SK-N-SH (cell line): Measurements from ENCODE around the gene SCARF2.

ENCODE experiments used
- CTCF ChIP-seq: fragments of 200-600 bp; sonication (generic); IDR thresholded peaks from 2 replicates; pipeline ENCODE4 v1.6.1; 2017; ENCODE audit warnings: antibody characterized with exemption, mild to moderate bottlenecking, moderate library complexity
- FOXJ3 ChIP-seq: sonication (generic); formaldehyde crosslinking; IDR thresholded peaks from 2 replicates; pipeline ENCODE4 v1.5.1; 2020; ENCODE audit warnings: mild to moderate bottlenecking, missing genetic modification reagents
- JUND ChIP-seq: IDR thresholded peaks from 2 replicates; pipeline ENCODE4 v1.4.0; 2012
- MXI1 ChIP-seq: IDR thresholded peaks from 2 replicates; pipeline ENCODE4 v1.6.1; 2012; ENCODE audit warnings: mild to moderate bottlenecking, low read depth, low read length, improper control_type of control experiment
- NFIC ChIP-seq: IDR thresholded peaks from 2 replicates; pipeline ENCODE4 v1.4.0; 2012; ENCODE audit warnings: borderline replicate concordance
- NRF1 ChIP-seq: IDR thresholded peaks from 2 replicates; pipeline ENCODE4 v1.6.1; 2012; ENCODE audit warnings: low read depth, mild to moderate bottlenecking, low read length
- POLR2AphosphoS5 ChIP-seq: IDR thresholded peaks from 2 replicates; pipeline ENCODE4 v1.6.1; 2012; ENCODE audit warnings: low read depth, low read length
- REST ChIP-seq: IDR thresholded peaks from 2 replicates; pipeline ENCODE4 v1.6.1; 2012; ENCODE audit warnings: mild to moderate bottlenecking, low read depth, low read length, moderate library complexity
- SIN3A ChIP-seq: IDR thresholded peaks from 2 replicates; pipeline ENCODE4 v1.6.1; 2012; ENCODE audit warnings: low read depth, mild to moderate bottlenecking, low read length, moderate library complexity, borderline replicate concordance
- TAF1 ChIP-seq: IDR thresholded peaks from 2 replicates; pipeline ENCODE4 v1.6.1; 2012; ENCODE audit warnings: low read depth, mild to moderate bottlenecking, low read length, moderate library complexity, borderline replicate concordance
- USF1 ChIP-seq: IDR thresholded peaks from 2 replicates; pipeline ENCODE4 v1.4.0; 2012; ENCODE audit warnings: low read depth, borderline replicate concordance
- YY1 ChIP-seq: IDR thresholded peaks from 2 replicates; pipeline ENCODE4 v1.4.0; 2012; ENCODE audit warnings: low read depth, mild to moderate bottlenecking

- TF ChIP-seq NRF1 (no peak; the same call in 1 of the 2 replicates), REST (no peak), CTCF (no peak), FOXJ3 (CRISPR knock-in tag) (no peak), JUND (no peak), SIN3A (no peak), YY1 (no peak), MXI1 (no peak), USF1 (no peak), TAF1 (no peak), POLR2AphosphoS5 (no peak), NFIC (no peak)
Observed at GRCh38 chr22:20437613-20438426, at the start of gene SCARF2.
